HEK293 (cell line): ENCODE data around the gene BFAR.

Source experiments
- CTCF ChIA-PET: fragments of 350-600 bp; formaldehyde crosslinking; extraction: SDS; loops from one replicate; lab custom pipeline; 2021; ENCODE audit warnings: antibody characterized with exemption; lab: Yijun Ruan, JAX
- POLR2A ChIA-PET: fragments of 300-600 bp; formaldehyde crosslinking; extraction: SDS; loops from one replicate; lab custom pipeline; 2020; ENCODE audit warnings: antibody characterized with exemption, inconsistent platforms; lab: Yijun Ruan, JAX
- H3K27ac ChIP-seq: fragments of 200-500 bp; sonication (Bioruptor generic); 2 replicates; pipeline ENCODE4 v1.5.1; 2014; ENCODE audit warnings: low read depth, low read length, control low read depth, inconsistent platforms; ENCODE audit errors: extremely low read depth
- H3K36me3 ChIP-seq, 2 experiments: fragments of 200-500 bp in 1 of 2; sonication (Bioruptor generic) in 1 of 2; 1 replicate in 1 of 2; 2 replicates in 1 of 2; pipeline ENCODE4 v1.5.1; 2014 to 2017; ENCODE audit warnings: inconsistent platforms in 2 of 2, low read length in 2 of 2; ENCODE audit not compliant: control insufficient read depth in 2 of 2, insufficient read depth in 1 of 2
- H3K4me1 ChIP-seq: fragments of 200-500 bp; sonication (Bioruptor generic); 2 replicates; pipeline ENCODE4 v1.5.1; 2014; ENCODE audit warnings: mild to moderate bottlenecking, low read length, inconsistent platforms; ENCODE audit not compliant: control insufficient read depth, insufficient read depth
- H3K4me3 ChIP-seq: 2 replicates; pipeline ENCODE4 v1.5.1; 2011; ENCODE audit warnings: low read depth, mild to moderate bottlenecking, control low read depth, low read length, moderate library complexity
- H3K9me3 ChIP-seq: fragments of 200-500 bp; sonication (Bioruptor generic); 2 replicates; pipeline ENCODE4 v1.5.1; 2014; ENCODE audit warnings: low read depth, low read length, inconsistent platforms; ENCODE audit not compliant: control insufficient read depth, insufficient read depth
- SP7 ChIP-seq: fragments of 450-650 bp; formaldehyde crosslinking; IDR thresholded peaks from 2 replicates; pipeline ENCODE4 v1.5.1; 2016; ENCODE audit warnings: missing biosample characterization, missing genetic modification characterization
- YY1 ChIP-seq: fragments of 450-650 bp; formaldehyde crosslinking; IDR thresholded peaks from 2 replicates; pipeline ENCODE4 v1.5.1; 2018; ENCODE audit warnings: missing biosample characterization, missing genetic modification characterization
- YY2 ChIP-seq: fragments of 450-650 bp; formaldehyde crosslinking; IDR thresholded peaks from 2 replicates; pipeline ENCODE4 v1.5.1; 2016; ENCODE audit warnings: missing biosample characterization, missing genetic modification characterization
- ZBTB1 ChIP-seq: fragments of 450-650 bp; formaldehyde crosslinking; IDR thresholded peaks from 2 replicates; pipeline ENCODE4 v1.5.1; 2016; ENCODE audit warnings: missing biosample characterization, missing genetic modification characterization
- ZBTB17 ChIP-seq: fragments of 450-650 bp; formaldehyde crosslinking; IDR thresholded peaks from 2 replicates; pipeline ENCODE4 v1.5.1; 2016; ENCODE audit warnings: missing biosample characterization, missing genetic modification characterization
- ZBTB8A ChIP-seq: fragments of 450-650 bp; formaldehyde crosslinking; IDR thresholded peaks from 2 replicates; pipeline ENCODE4 v1.5.1; 2016; ENCODE audit warnings: missing biosample characterization, missing genetic modification characterization
- ZNF10 ChIP-seq: fragments of 450-650 bp; formaldehyde crosslinking; IDR thresholded peaks from 2 replicates; pipeline ENCODE4 v1.5.1; 2017; ENCODE audit warnings: missing biosample characterization, missing genetic modification characterization
- ZNF112 ChIP-seq: fragments of 450-650 bp; formaldehyde crosslinking; IDR thresholded peaks from 2 replicates; pipeline ENCODE4 v1.5.0; 2017; ENCODE audit warnings: missing biosample characterization, missing genetic modification characterization
- ZNF23 ChIP-seq: fragments of 450-650 bp; formaldehyde crosslinking; IDR thresholded peaks from 2 replicates; pipeline ENCODE4 v1.5.1; 2016; ENCODE audit warnings: missing biosample characterization, missing genetic modification characterization, borderline replicate concordance
- ZNF302 ChIP-seq: fragments of 450-650 bp; formaldehyde crosslinking; IDR thresholded peaks from 2 replicates; pipeline ENCODE4 v1.5.1; 2016; ENCODE audit warnings: missing biosample characterization, missing genetic modification characterization, low read depth
- ZNF510 ChIP-seq: fragments of 450-650 bp; formaldehyde crosslinking; IDR thresholded peaks from 2 replicates; pipeline ENCODE4 v1.5.1; 2018; ENCODE audit warnings: mild to moderate bottlenecking, missing genetic modification characterization, missing biosample characterization; ENCODE audit not compliant: insufficient replicate concordance
- ZNF555 ChIP-seq: fragments of 450-650 bp; formaldehyde crosslinking; conservative IDR thresholded peaks from 2 replicates; pipeline ENCODE4 v1.5.1; 2017; ENCODE audit warnings: missing biosample characterization, mild to moderate bottlenecking, missing genetic modification characterization, inconsistent platforms
- ZNF558 ChIP-seq: fragments of 450-650 bp; formaldehyde crosslinking; IDR thresholded peaks from 2 replicates; pipeline ENCODE4 v1.5.1; 2016; ENCODE audit warnings: missing biosample characterization, missing genetic modification characterization
- ZNF701 ChIP-seq: fragments of 450-650 bp; formaldehyde crosslinking; IDR thresholded peaks from 2 replicates; pipeline ENCODE4 v1.5.1; 2016; ENCODE audit warnings: missing biosample characterization, missing genetic modification characterization
- TF ChIP-seq, protein P1 (sequence below): fragments of 450-650 bp; formaldehyde crosslinking; IDR thresholded peaks from 2 replicates; pipeline ENCODE4 v1.5.1; 2017; ENCODE audit warnings: missing biosample characterization, missing genetic modification characterization
- TF ChIP-seq, protein P2 (sequence below): fragments of 450-650 bp; formaldehyde crosslinking; IDR thresholded peaks from 2 replicates; pipeline ENCODE4 v1.5.1; 2016; ENCODE audit warnings: missing biosample characterization, missing genetic modification characterization
- TF ChIP-seq, protein P3 (sequence below): fragments of 450-650 bp; formaldehyde crosslinking; IDR thresholded peaks from 2 replicates; pipeline ENCODE4 v1.5.1; 2017; ENCODE audit warnings: missing biosample characterization, missing genetic modification characterization
- TF ChIP-seq, protein P4 (sequence below): fragments of 450-650 bp; formaldehyde crosslinking; conservative IDR thresholded peaks from 2 replicates; pipeline ENCODE4 v1.5.1; 2016; ENCODE audit warnings: low read depth, missing biosample characterization, missing genetic modification characterization
- TF ChIP-seq, protein P5 (sequence below): fragments of 450-650 bp; formaldehyde crosslinking; IDR thresholded peaks from 2 replicates; pipeline ENCODE4 v1.5.1; 2016; ENCODE audit warnings: missing biosample characterization, missing genetic modification characterization

BFAR gene

DNA sequence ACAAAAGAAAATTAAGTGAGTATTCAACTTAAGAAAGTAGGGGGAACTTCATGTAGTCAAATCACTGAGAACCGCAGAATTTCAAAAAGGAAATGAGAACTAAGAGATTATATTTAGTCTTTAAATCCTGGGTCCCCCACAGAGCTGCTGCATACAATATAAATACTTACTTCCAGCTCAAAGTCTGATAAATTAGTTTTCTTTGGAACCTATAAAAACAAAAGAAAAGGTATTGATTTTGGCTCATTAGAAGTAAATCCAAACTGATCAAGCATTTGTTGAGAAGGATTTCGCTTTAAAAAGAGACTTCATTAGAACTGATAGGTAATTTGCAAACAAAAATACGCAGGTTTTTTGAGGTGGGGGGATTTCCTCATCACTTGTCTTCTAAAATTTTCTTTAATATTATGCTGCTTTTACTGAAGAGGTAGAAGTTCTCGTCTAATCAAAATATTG lies 24.6 kb upstream of the BFAR start:
- ChIA-PET CTCF (interaction anchor here (1.0 to 1.2 kb wide), 2 partner anchors 9 to 80 kb away, joined by 3 to 4 read pairs; no protein-coding TSS in a partner anchor), POLR2A (interaction anchor here (1.6 kb wide), 1 partner anchor 20 kb away, joined by 3 read pairs; no protein-coding TSS in a partner anchor)
- H3K4me3 ChIP-seq, result no peak overlapping the region
- no peaks in the 10 kb centered on the region for H3K4me1 ChIP-seq
- H3K27ac ChIP-seq, result no peak overlapping the region
- TF ChIP-seq, protein P1, sequence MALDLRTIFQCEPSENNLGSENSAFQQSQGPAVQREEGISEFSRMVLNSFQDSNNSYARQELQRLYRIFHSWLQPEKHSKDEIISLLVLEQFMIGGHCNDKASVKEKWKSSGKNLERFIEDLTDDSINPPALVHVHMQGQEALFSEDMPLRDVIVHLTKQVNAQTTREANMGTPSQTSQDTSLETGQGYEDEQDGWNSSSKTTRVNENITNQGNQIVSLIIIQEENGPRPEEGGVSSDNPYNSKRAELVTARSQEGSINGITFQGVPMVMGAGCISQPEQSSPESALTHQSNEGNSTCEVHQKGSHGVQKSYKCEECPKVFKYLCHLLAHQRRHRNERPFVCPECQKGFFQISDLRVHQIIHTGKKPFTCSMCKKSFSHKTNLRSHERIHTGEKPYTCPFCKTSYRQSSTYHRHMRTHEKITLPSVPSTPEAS (tag by site-specific recombination), result no peak
- TF ChIP-seq, protein P2, sequence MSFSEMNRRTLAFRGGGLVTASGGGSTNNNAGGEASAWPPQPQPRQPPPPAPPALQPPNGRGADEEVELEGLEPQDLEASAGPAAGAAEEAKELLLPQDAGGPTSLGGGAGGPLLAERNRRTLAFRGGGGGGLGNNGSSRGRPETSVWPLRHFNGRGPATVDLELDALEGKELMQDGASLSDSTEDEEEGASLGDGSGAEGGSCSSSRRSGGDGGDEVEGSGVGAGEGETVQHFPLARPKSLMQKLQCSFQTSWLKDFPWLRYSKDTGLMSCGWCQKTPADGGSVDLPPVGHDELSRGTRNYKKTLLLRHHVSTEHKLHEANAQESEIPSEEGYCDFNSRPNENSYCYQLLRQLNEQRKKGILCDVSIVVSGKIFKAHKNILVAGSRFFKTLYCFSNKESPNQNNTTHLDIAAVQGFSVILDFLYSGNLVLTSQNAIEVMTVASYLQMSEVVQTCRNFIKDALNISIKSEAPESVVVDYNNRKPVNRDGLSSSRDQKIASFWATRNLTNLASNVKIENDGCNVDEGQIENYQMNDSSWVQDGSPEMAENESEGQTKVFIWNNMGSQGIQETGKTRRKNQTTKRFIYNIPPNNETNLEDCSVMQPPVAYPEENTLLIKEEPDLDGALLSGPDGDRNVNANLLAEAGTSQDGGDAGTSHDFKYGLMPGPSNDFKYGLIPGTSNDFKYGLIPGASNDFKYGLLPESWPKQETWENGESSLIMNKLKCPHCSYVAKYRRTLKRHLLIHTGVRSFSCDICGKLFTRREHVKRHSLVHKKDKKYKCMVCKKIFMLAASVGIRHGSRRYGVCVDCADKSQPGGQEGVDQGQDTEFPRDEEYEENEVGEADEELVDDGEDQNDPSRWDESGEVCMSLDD (tag by site-specific recombination), result no peak
- TF ChIP-seq ZBTB1 (tag by site-specific recombination) (no peak), ZNF112 (tag by site-specific recombination) (no peak), ZNF558 (tag by site-specific recombination) (no peak), ZBTB17 (tag by site-specific recombination) (no peak), ZBTB8A (no peak), SP7 (tag by site-specific recombination) (no peak), YY1 (no peak), ZNF510 (tag by site-specific recombination) (no peak), YY2 (no peak), ZNF701 (tag by site-specific recombination) (no peak), ZNF10 (no peak), ZNF555 (tag by site-specific recombination) (no peak), ZNF23 (tag by site-specific recombination) (no peak), ZNF302 (tag by site-specific recombination) (no peak)
- TF ChIP-seq, protein P3, sequence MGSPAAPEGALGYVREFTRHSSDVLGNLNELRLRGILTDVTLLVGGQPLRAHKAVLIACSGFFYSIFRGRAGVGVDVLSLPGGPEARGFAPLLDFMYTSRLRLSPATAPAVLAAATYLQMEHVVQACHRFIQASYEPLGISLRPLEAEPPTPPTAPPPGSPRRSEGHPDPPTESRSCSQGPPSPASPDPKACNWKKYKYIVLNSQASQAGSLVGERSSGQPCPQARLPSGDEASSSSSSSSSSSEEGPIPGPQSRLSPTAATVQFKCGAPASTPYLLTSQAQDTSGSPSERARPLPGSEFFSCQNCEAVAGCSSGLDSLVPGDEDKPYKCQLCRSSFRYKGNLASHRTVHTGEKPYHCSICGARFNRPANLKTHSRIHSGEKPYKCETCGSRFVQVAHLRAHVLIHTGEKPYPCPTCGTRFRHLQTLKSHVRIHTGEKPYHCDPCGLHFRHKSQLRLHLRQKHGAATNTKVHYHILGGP (tag by site-specific recombination), result no peak
- TF ChIP-seq, protein P4, sequence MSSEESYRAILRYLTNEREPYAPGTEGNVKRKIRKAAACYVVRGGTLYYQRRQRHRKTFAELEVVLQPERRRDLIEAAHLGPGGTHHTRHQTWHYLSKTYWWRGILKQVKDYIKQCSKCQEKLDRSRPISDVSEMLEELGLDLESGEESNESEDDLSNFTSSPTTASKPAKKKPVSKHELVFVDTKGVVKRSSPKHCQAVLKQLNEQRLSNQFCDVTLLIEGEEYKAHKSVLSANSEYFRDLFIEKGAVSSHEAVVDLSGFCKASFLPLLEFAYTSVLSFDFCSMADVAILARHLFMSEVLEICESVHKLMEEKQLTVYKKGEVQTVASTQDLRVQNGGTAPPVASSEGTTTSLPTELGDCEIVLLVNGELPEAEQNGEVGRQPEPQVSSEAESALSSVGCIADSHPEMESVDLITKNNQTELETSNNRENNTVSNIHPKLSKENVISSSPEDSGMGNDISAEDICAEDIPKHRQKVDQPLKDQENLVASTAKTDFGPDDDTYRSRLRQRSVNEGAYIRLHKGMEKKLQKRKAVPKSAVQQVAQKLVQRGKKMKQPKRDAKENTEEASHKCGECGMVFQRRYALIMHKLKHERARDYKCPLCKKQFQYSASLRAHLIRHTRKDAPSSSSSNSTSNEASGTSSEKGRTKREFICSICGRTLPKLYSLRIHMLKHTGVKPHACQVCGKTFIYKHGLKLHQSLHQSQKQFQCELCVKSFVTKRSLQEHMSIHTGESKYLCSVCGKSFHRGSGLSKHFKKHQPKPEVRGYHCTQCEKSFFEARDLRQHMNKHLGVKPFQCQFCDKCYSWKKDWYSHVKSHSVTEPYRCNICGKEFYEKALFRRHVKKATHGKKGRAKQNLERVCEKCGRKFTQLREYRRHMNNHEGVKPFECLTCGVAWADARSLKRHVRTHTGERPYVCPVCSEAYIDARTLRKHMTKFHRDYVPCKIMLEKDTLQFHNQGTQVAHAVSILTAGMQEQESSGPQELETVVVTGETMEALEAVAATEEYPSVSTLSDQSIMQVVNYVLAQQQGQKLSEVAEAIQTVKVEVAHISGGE (tag by site-specific recombination), result no peak
- TF ChIP-seq, protein P5, sequence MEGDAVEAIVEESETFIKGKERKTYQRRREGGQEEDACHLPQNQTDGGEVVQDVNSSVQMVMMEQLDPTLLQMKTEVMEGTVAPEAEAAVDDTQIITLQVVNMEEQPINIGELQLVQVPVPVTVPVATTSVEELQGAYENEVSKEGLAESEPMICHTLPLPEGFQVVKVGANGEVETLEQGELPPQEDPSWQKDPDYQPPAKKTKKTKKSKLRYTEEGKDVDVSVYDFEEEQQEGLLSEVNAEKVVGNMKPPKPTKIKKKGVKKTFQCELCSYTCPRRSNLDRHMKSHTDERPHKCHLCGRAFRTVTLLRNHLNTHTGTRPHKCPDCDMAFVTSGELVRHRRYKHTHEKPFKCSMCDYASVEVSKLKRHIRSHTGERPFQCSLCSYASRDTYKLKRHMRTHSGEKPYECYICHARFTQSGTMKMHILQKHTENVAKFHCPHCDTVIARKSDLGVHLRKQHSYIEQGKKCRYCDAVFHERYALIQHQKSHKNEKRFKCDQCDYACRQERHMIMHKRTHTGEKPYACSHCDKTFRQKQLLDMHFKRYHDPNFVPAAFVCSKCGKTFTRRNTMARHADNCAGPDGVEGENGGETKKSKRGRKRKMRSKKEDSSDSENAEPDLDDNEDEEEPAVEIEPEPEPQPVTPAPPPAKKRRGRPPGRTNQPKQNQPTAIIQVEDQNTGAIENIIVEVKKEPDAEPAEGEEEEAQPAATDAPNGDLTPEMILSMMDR, result no peak
- no peaks in the 10 kb centered on the region for H3K9me3 ChIP-seq
- peaks cover 59 to 81% of the 10 kb centered on the region in 2 experiments for H3K36me3 ChIP-seq
